Vagina (tissue), 2 donors: ENCODE data around the gene LMOD1.

Experiments
- CTCF ChIP-seq, 3 experiments: fragments of 450-650 bp in 2 of 3; fragments of 200-600 bp in 1 of 3; sonication (generic) in 1 of 3; IDR thresholded peaks; one replicate each; pipeline ENCODE4 v1.5.1; 2017 to 2019; ENCODE audit warnings: antibody characterized with exemption in 3 of 3, mild to moderate bottlenecking in 2 of 3, moderate library complexity in 2 of 3
- POLR2A ChIP-seq, 2 donors: fragments of 450-650 bp; IDR thresholded peaks; one replicate each; pipeline ENCODE4 v1.6.1; 2017; ENCODE audit warnings: antibody characterized with exemption in 2 of 2, mild to moderate bottlenecking in 2 of 2, moderate library complexity in 2 of 2

GRCh38 chr1:201903135-201903534 is 43.2 kb downstream of the LMOD1 start:
- TF ChIP-seq POLR2A (IDR thresholded peaks at IDR 0.05) (no peak), CTCF (IDR thresholded peaks at IDR 0.05) (no peak)
